ENCODE measurements around the gene PLXDC1. TPM values are rescaled to one million over a fixed set of nuclear protein-coding genes. Genes with fewer than 3 reads are reported as not detected.

Gene PLXDC1
- total RNA-seq, 1 experiment from 2014 or later, result not detected

DNA sequence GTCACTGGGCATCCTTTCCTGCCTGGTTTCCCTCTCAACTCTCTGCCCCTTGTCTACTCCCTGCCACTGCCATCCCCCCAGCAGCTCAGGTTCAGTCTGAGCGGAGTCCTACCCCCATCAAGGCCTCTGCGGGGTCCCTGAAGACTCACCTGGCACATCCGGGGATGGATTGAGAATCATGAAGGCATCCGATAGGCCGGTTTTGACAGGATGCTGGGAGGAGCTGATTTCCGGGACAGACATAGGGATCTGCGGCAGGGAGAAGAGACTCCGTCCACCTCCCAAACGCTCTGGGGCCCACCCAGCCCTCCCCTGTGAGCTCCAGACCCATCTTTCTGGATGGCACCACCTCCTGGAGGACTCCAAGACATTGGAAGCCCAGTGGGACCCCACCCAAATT, 45.7 kb downstream of the PLXDC1 start:
- Histone ChIP-seq H3K27ac (ENCODE audit: low read length) (no peak overlapping the region), H3K4me3 (ENCODE audit: low read depth in 2 of 2, low read length in 2 of 2) (no peak overlapping the region), H3K9me3 (ENCODE audit: control insufficient read depth, insufficient read depth, low read depth, low read length) (no peaks in the 10 kb centered on the region), H3K36me3 (ENCODE audit: control insufficient read depth, insufficient read depth, low read length) (no peaks in the 10 kb centered on the region), H3K4me1 (ENCODE audit: control insufficient read depth, insufficient read depth, low read length) (no peaks in the 10 kb centered on the region), H3K27me3 (ENCODE audit: control insufficient read depth, insufficient read depth, low read length) (no peaks in the 10 kb centered on the region)
- in situ Hi-C loops (cut with HindIII; ENCODE audit: low pct_unique_long_range_greater_than_20kb, low sequenced_read_pairs) (no loop called here), intact Hi-C loops (cut with micrococcal nuclease; ENCODE audit: unreplicated experiment) (no loop called here)
- no peak for TF ChIP-seq CTCF (IDR thresholded peaks at IDR 0.05)
- TF ChIP-seq TCF7L2 (IDR thresholded peaks at IDR 0.05; ENCODE audit: low read depth, low read length), result no peak
- no peak for TF ChIP-seq SIN3A (IDR thresholded peaks at IDR 0.05; ENCODE audit: borderline replicate concordance, insufficient read depth, low read depth, low read length)
- TF ChIP-seq POLR2AphosphoS5 (IDR thresholded peaks at IDR 0.05; ENCODE audit: low read depth, low read length), result no peak
- CTCF ChIA-PET, result no interaction called here
- POLR2A ChIA-PET, result no interaction called here
- DNase-seq (ENCODE audit: low read depth, low spot score) (no peak), ATAC-seq (no peak)
- no TSS peak for BruUV-seq (replicated peaks)

GRCh38 chr17:39104657-39105056, 46.8 kb downstream of the PLXDC1 start:
- ChIA-PET CTCF (interaction anchor here (0.7 kb wide), 1 partner anchor 49 kb away, joined by 3 read pairs; no protein-coding TSS in a partner anchor), POLR2A (no interaction called here)
- no TSS peak for BruUV-seq (replicated peaks)
- TF ChIP-seq, protein P1, sequence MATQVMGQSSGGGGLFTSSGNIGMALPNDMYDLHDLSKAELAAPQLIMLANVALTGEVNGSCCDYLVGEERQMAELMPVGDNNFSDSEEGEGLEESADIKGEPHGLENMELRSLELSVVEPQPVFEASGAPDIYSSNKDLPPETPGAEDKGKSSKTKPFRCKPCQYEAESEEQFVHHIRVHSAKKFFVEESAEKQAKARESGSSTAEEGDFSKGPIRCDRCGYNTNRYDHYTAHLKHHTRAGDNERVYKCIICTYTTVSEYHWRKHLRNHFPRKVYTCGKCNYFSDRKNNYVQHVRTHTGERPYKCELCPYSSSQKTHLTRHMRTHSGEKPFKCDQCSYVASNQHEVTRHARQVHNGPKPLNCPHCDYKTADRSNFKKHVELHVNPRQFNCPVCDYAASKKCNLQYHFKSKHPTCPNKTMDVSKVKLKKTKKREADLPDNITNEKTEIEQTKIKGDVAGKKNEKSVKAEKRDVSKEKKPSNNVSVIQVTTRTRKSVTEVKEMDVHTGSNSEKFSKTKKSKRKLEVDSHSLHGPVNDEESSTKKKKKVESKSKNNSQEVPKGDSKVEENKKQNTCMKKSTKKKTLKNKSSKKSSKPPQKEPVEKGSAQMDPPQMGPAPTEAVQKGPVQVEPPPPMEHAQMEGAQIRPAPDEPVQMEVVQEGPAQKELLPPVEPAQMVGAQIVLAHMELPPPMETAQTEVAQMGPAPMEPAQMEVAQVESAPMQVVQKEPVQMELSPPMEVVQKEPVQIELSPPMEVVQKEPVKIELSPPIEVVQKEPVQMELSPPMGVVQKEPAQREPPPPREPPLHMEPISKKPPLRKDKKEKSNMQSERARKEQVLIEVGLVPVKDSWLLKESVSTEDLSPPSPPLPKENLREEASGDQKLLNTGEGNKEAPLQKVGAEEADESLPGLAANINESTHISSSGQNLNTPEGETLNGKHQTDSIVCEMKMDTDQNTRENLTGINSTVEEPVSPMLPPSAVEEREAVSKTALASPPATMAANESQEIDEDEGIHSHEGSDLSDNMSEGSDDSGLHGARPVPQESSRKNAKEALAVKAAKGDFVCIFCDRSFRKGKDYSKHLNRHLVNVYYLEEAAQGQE (IDR thresholded peaks at IDR 0.05; ENCODE audit: insufficient read depth in 1 of 2, low read depth in 2 of 2, low read length in 1 of 2), result no peak
- TF ChIP-seq TCF7L2 (IDR thresholded peaks at IDR 0.05; ENCODE audit: low read depth, low read length) (no peak), CTCF (IDR thresholded peaks at IDR 0.05) (no peak), POLR2AphosphoS5 (IDR thresholded peaks at IDR 0.05; ENCODE audit: low read depth, low read length) (no peak), SIN3A (IDR thresholded peaks at IDR 0.05; ENCODE audit: borderline replicate concordance, insufficient read depth, low read depth, low read length) (no peak)
- intact Hi-C loops (cut with micrococcal nuclease; ENCODE audit: unreplicated experiment), result no loop called here
- no peaks in the 10 kb centered on the region for H3K36me3 ChIP-seq (ENCODE audit: control insufficient read depth, insufficient read depth, low read length)
- no peak overlapping the region for H3K4me3 ChIP-seq (ENCODE audit: low read depth in 2 of 2, low read length in 2 of 2)
- H3K9me3 ChIP-seq (ENCODE audit: control insufficient read depth, insufficient read depth, low read depth, low read length), result no peaks in the 10 kb centered on the region
- H3K4me1 ChIP-seq (ENCODE audit: control insufficient read depth, insufficient read depth, low read length), result no peaks in the 10 kb centered on the region
- H3K27me3 ChIP-seq (ENCODE audit: control insufficient read depth, insufficient read depth, low read length), result no peaks in the 10 kb centered on the region
- no peak for ATAC-seq
- DNase-seq (ENCODE audit: low read depth, low spot score), result no peak
- no peak overlapping the region for H3K27ac ChIP-seq (ENCODE audit: low read length)
- in situ Hi-C loops (cut with HindIII; ENCODE audit: low pct_unique_long_range_greater_than_20kb, low sequenced_read_pairs), result no loop called here

Measured in Panc1 (cell line).